ENCODE data around the gene CLTC.

DNA sequence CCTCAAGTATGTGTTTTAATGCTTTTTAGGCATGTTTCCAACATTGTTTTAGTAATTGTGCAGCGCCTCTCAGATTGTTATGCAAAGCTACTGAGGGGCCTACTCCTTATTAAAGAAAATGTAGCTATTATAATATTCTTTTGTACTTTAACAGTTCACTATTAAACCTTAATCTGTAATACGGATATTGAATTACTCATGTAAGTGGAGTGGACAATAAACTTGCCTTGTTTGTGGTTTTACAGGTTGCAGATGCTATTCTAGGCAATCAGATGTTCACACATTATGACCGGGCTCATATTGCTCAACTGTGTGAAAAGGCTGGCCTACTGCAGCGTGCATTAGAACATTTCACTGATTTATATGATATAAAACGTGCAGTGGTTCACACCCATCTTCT lies 46.5 kb downstream of the CLTC start:
- TF ChIP-seq BHLHE40 (IDR thresholded peaks at IDR 0.05; ENCODE audit: borderline replicate concordance) (no peak), FOXA1 (IDR thresholded peaks at IDR 0.05) (no peak), SUZ12 (IDR thresholded peaks at IDR 0.05) (no peak)
